Memory B cell (primary cell): ENCODE measurements around the gene ZC3H7B.
"Not testable (repeated sequence)": the region's sequence is repeated elsewhere in the genome, so short reads cannot be mapped to it uniquely, and the experiment has no call there.

ENCODE experiments used
- ATAC-seq: fragments of 150-1000 bp; cut with Tn5 transposase; 2 replicates; pipeline ENCODE4 v1.10.0; 2021; ENCODE audit warnings: low read depth, mild to moderate bottlenecking, moderate library complexity
- DNase-seq, 2 donors: peaks; one replicate each; pipeline ENCODE4 v3.0.0; 2022; ENCODE audit warnings: low spot score in 2 of 2
- H3K27ac Mint-ChIP-seq: one replicate; pipeline ENCODE4 v1.8.0; 2022; ENCODE audit warnings: mild to moderate bottlenecking, moderate library complexity, mixed read lengths
- H3K27me3 Mint-ChIP-seq: one replicate; pipeline ENCODE4 v1.8.0; 2022; ENCODE audit warnings: mixed read lengths
- H3K36me3 Mint-ChIP-seq: one replicate; pipeline ENCODE4 v1.8.0; 2022; ENCODE audit warnings: mild to moderate bottlenecking, mixed read lengths
- H3K4me1 Mint-ChIP-seq: one replicate; pipeline ENCODE4 v1.8.0; 2022; ENCODE audit warnings: mixed read lengths
- H3K4me3 Mint-ChIP-seq: one replicate; pipeline ENCODE4 v1.8.0; 2022; ENCODE audit warnings: mild to moderate bottlenecking, moderate library complexity, mixed read lengths
- H3K9me3 Mint-ChIP-seq: one replicate; pipeline ENCODE4 v1.8.0; 2022; ENCODE audit warnings: mixed read lengths

Gene ZC3H7B

DNA sequence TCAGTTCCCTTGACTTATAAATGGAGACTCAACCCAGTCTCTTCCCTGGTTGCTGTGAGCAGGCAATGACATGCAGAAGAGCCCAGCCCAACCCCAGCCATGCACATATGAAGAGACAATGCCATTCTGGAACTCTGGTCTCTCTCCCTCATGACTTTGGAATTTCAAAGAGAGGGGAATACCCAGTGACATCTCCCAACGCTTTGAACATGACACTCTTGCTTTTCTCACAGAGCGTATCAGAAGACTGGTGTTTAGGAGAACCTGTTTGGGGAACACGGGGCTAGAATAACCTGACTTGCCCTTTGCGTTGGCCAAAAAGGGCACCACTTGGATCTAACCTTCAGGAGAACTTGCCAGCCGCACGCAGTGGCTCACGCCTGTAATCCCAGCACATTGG, 28.2 kb upstream of the ZC3H7B start:
- no peak overlapping the region for H3K4me3 Mint-ChIP-seq
- H3K4me1 Mint-ChIP-seq = no peaks in the 10 kb centered on the region
- no peaks in the 10 kb centered on the region for H3K27me3 Mint-ChIP-seq
- H3K9me3 Mint-ChIP-seq = no peaks in the 10 kb centered on the region
- peaks cover 26% of the 10 kb centered on the region for H3K36me3 Mint-ChIP-seq
- H3K27ac Mint-ChIP-seq = no peak overlapping the region
- no peak for ATAC-seq
- DNase-seq = no peak

DNA sequence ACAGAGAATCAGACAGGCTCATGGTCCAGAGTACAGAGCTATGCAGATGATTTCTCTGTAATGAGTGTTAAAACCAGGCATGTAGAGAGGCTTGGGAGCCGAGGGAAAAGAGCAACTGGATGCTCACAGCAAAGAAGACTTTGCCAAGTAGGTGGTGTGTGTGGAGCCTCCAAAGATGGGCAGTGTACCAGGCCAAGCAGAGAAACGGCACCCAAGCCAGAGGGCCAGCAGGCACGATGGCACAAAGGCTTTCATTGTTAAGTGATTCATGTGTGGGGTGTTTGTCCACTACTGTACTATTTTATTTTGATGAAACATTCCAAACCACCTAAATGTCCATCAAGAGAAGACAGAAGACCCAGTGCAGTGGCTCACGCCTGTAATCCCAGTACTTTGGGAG, 26.5 kb upstream of the ZC3H7B start:
- Mint-ChIP-seq H3K4me1 (no peaks in the 10 kb centered on the region), H3K4me3 (no peak overlapping the region), H3K36me3 (peaks cover 28% of the 10 kb centered on the region), H3K9me3 (no peaks in the 10 kb centered on the region), H3K27ac (no peak overlapping the region), H3K27me3 (no peaks in the 10 kb centered on the region)
- ATAC-seq = no peak
- DNase-seq = no peak

DNA sequence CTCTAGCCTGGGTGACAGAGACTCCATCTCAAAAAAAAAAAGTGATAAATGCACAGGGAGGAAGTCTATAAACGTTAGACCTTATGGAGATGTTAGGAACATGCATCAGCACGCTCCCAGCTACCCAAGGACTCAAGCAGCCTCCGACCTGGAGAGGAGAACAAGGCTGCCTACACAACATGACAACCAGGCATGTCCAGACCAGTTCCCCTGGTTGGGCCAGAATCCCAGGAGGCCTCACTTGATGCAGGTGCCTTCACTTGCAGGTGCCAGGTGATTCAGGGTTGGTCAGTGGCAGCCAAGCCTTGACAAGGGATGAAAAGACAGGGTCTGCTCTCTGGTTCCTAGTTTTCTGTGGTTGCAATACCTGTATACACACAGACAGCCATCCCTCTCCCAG, 21.3 kb upstream of the ZC3H7B start:
- Mint-ChIP-seq H3K9me3 (no peaks in the 10 kb centered on the region), H3K27me3 (no peaks in the 10 kb centered on the region), H3K4me3 (no peak overlapping the region), H3K4me1 (peaks cover 11% of the 10 kb centered on the region), H3K27ac (no peak overlapping the region), H3K36me3 (peaks cover 23% of the 10 kb centered on the region)
- DNase-seq (no peak), ATAC-seq (no peak)

DNA sequence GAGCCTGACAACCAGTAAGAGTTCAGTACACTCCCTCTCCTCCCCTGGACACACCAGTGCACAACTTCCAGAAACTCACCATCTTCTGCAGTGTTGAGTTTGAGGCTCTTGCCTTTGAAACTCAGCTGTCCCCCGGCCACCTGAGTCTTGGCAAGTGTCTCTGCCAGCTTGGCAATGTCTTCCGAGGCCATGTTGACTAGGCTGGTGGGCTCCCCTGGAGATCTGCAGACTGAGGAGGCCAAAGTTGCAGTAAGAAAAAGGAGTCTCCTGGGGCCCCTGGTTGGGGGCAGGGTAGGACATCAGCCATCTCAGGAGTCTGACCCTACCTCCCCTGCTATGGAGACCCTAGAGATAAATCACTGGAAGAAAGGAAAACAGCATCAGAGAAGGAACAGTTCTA, 20.5 kb upstream of the ZC3H7B start:
- no peaks in the 10 kb centered on the region for H3K27me3 Mint-ChIP-seq
- no peaks in the 10 kb centered on the region for H3K9me3 Mint-ChIP-seq
- H3K27ac Mint-ChIP-seq = no peak overlapping the region
- DNase-seq (no peak), ATAC-seq (no peak)
- H3K36me3 Mint-ChIP-seq = peaks cover 20% of the 10 kb centered on the region
- H3K4me3 Mint-ChIP-seq = no peak overlapping the region
- peaks cover 13% of the 10 kb centered on the region for H3K4me1 Mint-ChIP-seq

DNA sequence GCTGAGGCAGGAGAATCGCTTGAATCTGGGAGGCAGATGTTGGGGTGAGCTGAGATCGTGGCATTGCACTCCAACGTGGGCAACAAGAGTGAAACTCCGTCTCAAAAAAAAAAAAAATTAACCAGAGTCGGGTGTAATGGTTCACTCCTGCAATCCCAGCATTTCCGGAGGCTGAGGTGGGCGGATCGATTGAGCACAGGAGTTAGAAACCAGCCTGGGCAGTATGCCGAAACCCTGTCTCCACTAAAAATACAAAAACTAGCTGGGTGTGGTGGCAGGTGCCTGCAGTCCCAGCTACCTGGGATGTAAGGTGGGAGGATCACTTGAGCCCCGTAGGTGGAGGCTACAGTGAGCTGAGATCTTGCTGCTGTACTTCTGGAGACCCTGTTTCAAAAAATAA, 16.9 kb upstream of the ZC3H7B start:
- no peak overlapping the region for H3K27ac Mint-ChIP-seq
- peaks cover 6% of the 10 kb centered on the region for H3K36me3 Mint-ChIP-seq
- ATAC-seq (no peak), DNase-seq (no peak)
- H3K9me3 Mint-ChIP-seq = no peaks in the 10 kb centered on the region
- no peaks in the 10 kb centered on the region for H3K27me3 Mint-ChIP-seq
- peaks cover 18% of the 10 kb centered on the region for H3K4me1 Mint-ChIP-seq
- peak overlapping the region; percentile 41 for H3K4me3 Mint-ChIP-seq

DNA sequence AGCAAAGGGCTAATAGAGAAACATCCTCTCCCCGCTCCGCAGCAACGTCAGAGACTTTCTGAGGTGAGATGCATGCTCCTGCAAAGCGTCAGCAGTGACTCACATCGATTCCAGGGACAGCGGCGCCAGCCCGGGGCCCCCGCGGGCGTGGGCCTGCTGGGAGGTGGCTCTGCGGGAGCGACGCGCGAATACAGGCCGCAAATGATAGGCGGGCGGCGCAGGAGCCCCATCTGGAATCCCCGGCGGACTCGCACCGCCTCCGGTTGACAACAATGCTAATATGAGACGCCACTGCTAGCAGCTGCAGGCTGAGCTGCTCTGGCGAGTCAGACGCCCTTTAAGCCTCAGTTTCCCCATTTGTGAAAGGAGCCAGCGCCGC, 15.9 kb upstream of the ZC3H7B start:
- no peak for ATAC-seq

DNA sequence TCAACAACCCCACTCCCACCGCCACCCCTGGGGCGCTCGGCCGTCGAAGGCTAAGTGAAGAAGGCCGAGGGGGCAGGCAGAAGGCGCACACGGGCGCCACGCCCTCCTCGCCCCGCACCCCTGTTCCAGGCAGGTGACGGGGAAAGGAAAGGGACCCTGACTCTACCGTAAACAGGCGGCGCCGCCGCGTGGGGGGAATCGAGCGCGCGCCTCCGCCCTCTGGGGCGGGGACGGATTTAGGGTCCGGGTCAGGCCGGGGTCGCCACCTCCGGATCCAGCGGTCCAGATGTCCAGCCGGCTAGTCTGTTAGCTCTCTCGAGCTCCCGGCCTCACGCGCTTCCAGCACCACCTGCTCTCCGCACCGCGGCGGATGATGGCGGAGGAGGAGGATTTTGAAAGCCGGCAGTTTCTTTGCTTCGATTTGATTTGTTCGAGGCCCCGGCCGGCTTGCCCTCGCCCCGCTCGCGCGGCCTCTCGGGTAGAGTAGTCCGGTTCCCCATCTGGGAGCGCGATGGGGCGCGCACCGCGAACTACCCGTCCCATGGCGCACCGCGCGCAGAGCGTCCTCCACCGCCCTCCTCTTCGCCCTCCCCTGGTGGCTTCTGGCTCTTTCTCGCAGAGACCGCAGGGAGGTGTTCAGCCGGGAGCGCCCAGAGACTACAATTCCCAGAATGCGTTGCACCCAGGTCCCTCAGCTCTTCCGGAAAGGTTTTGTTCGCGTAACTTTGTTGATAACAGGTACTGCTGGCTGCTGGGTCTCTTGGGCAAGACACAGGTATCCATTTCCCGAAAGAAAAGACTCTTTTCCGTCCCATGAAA, 15.3 kb upstream of the ZC3H7B start, which contains the start of gene RANGAP1:
Gene RANGAP1, minus strand, starts transcription at position 368 of the 819 bp plus-strand sequence. CDS start 5,143 bp downstream, outside the sequence.
- no peaks in the 10 kb centered on the region for H3K27me3 Mint-ChIP-seq
- H3K27ac Mint-ChIP-seq = peak within 1 kb of the TSS; percentile 98
- H3K4me1 Mint-ChIP-seq = peaks cover 13% of the 10 kb centered on the region
- no peaks in the 10 kb centered on the region for H3K9me3 Mint-ChIP-seq
- DNase-seq (peak; percentile 92 to 97), ATAC-seq (peak; percentile 89)
- peaks cover 6% of the 10 kb centered on the region for H3K36me3 Mint-ChIP-seq
- H3K4me3 Mint-ChIP-seq = peak within 1 kb of the TSS; percentile 88

More for the DNA sequence above, 15.9 kb upstream of the ZC3H7B start:
- H3K9me3 Mint-ChIP-seq = no peaks in the 10 kb centered on the region
- peaks cover 6% of the 10 kb centered on the region for H3K36me3 Mint-ChIP-seq
- H3K27ac Mint-ChIP-seq = peak overlapping the region; percentile 98
- DNase-seq = peak; percentile 15 to 28
- H3K4me1 Mint-ChIP-seq = peaks cover 18% of the 10 kb centered on the region
- H3K4me3 Mint-ChIP-seq = peak overlapping the region; percentile 88
- no peaks in the 10 kb centered on the region for H3K27me3 Mint-ChIP-seq

DNA sequence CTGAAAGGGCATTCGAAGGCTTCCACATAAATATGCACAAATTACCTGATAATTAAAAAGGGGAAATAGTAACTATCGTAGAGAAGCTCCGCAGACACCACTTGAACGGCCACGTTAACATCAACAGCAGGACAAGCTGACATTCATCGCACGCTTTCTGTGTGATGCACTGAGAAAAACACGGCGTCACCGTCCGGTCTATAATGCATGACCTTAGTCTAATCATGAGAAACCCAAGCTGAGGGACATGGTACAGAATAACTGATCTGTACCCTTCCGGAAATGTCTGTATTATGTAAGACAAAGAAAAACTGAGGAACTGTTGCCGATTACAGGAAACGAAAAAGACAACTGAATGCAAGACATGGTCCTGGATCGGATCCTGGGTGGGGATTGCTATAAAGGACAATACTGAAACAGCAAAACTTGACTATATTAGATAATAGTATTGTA, 14.7 kb upstream of the ZC3H7B start:
- Mint-ChIP-seq H3K4me3 (peak overlapping the region; percentile 88), H3K9me3 (no peaks in the 10 kb centered on the region), H3K4me1 (peaks cover 12% of the 10 kb centered on the region), H3K27ac (peak overlapping the region; percentile 98), H3K36me3 (peaks cover 6% of the 10 kb centered on the region), H3K27me3 (no peaks in the 10 kb centered on the region)
- no peak for DNase-seq
- peak; percentile 40 for ATAC-seq

DNA sequence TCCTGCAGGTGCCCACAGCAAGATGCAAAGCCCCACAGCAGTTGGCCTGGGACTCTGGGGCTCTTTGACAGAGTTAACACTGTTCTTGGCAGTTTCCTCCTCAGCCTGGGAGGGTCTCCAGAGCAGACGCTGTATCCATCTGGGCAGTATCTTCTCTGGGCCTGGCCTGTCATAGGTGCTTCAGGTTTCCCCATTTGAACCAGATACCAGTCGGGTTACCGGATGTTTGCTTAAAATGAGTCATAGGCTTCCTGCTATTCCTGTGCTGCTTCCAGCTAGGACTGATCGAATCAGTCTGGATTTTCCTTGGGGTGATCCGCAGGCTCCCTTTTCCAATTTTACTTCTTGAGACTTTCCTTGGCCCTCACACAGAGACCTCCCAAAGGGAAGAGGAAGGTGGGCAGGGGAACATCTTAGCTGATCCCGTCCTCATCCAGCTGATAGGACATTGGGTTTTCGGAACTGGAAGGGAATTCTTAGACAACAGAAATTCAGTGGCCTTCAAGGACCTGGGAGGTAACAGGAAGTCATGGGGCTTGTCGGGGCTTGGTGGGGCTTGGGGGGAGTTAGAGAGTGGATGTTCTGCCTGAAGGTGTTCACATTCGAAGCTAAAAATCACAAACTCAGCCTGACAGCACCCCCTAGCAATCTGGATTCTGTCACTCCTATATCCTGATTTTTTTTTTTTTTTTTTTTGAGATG, 12.9 kb upstream of the ZC3H7B start:
- H3K9me3 Mint-ChIP-seq = no peaks in the 10 kb centered on the region
- ATAC-seq (no peak), DNase-seq (no peak)
- H3K27me3 Mint-ChIP-seq = no peaks in the 10 kb centered on the region
- H3K4me3 Mint-ChIP-seq = peak overlapping the region; percentile 73
- no peak overlapping the region for H3K27ac Mint-ChIP-seq
- H3K36me3 Mint-ChIP-seq = peaks cover 2% of the 10 kb centered on the region
- peaks cover 10% of the 10 kb centered on the region for H3K4me1 Mint-ChIP-seq

DNA sequence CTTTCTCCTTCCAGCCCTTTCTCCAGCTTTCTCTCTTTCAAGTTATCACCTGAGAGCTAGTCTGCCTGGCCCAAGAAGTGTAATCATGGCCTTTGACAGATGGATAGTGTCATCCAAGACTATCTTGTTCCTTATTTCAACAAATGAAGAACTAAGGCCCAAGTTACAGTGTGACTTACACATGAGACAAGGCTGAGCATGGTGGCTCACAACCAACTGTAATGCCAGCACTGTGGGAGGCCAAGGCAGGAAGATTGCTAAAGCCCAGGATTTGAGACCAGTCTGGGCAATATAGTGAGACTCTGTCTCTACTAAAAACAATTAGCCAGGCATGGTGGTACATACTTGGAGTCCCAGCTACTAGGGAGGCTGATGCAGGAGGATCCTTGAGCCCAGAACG, 11.7 kb upstream of the ZC3H7B start:
- no peak for DNase-seq
- no peaks in the 10 kb centered on the region for H3K27me3 Mint-ChIP-seq
- no peak overlapping the region for H3K4me3 Mint-ChIP-seq
- no peaks in the 10 kb centered on the region for H3K9me3 Mint-ChIP-seq
- H3K36me3 Mint-ChIP-seq = no peaks in the 10 kb centered on the region
- H3K27ac Mint-ChIP-seq = no peak overlapping the region
- no peak for ATAC-seq
- peaks cover 8% of the 10 kb centered on the region for H3K4me1 Mint-ChIP-seq

DNA sequence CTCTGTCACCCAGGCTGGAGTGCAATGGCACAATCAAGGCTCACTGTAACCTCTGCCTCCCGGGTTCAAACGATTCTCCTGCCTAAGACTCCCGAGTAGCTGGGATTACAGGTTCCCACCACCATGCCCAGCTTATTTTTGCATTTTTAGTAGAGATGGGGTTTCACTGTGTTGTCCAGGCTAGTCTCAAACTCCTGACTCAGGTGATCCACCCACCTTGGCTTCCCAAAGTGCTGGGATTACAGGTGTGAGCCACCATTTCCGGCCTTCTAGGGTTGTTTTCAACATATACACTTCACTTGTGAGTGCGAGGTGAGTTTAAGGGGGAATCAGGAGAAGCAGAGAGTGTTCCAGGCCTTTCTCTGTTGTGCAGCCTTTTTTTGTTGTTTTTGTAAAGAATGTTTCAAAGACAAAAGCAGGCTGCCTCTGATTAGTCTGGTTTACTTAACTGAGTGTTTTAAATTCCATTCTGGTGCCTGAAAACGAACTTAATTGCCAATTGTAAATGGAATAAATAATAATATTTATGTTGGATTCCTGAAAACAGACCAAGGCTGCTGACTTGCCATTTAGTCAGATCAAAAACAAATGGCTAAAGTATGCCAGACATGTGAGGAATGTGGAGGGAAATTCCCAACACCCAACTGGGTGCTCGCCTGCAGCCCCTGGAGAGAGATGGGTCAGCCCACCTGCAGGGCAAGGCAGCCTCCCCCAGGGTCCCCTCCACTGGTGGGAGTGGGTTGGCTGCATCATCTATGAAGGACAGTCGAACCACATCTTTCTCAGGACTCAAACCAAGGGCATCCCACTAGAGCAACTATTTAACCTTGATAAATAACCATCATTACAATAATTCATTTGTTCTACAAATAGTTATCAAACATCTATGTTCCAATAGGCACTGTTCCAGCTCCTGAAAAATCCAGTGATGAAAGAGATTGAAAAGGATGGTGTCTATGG, 10.8 kb upstream of the ZC3H7B start:
- DNase-seq (no peak), ATAC-seq (no peak)
- no peak overlapping the region for H3K4me3 Mint-ChIP-seq
- no peaks in the 10 kb centered on the region for H3K36me3 Mint-ChIP-seq
- H3K9me3 Mint-ChIP-seq = no peaks in the 10 kb centered on the region
- H3K27ac Mint-ChIP-seq = no peak overlapping the region
- peaks cover 5% of the 10 kb centered on the region for H3K4me1 Mint-ChIP-seq
- H3K27me3 Mint-ChIP-seq = no peaks in the 10 kb centered on the region

DNA sequence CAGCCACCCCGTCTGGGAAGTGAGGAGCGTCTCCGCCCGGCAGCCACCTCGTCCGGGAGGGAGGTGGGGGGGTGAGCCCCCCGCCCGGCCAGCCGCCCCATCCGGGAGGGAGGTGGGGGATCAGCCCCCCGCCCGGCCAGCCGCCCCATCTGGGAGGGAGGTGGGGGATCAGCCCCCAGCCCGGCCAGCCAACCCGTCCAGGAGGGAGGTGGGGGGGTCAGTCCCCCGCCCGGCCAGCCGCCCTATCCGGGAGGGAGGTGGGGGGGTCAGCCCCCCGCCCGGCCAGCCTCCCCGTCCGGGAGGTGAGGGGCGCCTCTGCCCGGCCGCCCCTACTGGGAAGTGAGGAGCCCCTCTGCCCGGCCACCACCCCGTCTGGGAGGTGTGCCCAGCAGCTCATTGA, 6.5 kb upstream of the ZC3H7B start:
- not testable (repeated sequence) for H3K36me3 Mint-ChIP-seq, H3K4me1 Mint-ChIP-seq, H3K9me3 Mint-ChIP-seq, H3K27me3 Mint-ChIP-seq, H3K27ac Mint-ChIP-seq, DNase-seq, ATAC-seq, H3K4me3 Mint-ChIP-seq

DNA sequence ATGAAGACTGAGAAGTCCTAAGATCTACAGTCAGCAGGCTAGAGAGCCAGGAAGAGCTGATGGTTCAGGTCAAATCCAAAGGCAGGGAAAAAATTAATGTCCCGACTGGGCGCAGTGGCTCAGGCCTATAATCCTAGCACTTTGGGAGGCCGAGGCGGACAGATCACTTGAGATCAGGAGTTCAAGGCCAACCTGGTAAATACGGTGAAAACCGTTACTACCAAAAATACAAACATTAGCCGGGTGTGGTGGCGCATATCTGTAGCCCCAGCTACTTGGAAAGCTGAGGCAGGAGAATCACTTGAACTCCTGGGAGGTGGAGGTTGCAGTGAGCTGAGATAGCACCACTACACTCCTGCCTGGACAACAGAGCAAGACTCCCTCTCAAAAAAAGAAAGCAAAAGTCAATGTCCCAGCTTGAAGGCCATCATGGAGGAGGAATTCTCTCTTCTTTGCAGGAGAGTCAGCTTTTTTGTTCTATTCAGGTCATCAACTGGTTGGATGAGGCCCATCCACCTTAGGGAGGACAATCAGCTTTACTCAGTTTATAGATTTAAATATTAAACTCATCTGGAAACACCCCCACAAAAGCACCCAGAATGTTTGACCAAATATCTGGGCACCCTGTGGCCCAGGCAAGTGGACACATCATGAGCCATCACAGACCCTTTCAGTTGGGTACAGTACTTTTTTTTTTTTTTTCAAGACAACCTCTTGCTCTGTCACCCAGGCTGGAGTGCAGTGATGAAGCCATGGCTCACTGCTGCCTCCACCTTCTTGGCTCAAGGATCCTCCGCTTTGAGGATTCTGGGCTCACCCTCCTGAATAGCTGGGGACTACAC, 4.3 kb upstream of the ZC3H7B start:
- no peaks in the 10 kb centered on the region for H3K9me3 Mint-ChIP-seq
- H3K36me3 Mint-ChIP-seq = no peaks in the 10 kb centered on the region
- DNase-seq (no peak), ATAC-seq (no peak)
- no peaks in the 10 kb centered on the region for H3K27me3 Mint-ChIP-seq
- no peak overlapping the region for H3K4me3 Mint-ChIP-seq
- no peak overlapping the region for H3K27ac Mint-ChIP-seq
- H3K4me1 Mint-ChIP-seq = peaks cover 4% of the 10 kb centered on the region
